CD4-positive, alpha-beta T cell treated with Interleukin-15 for 4 hours (primary cell): ENCODE measurements around the gene ADGRG1.
"Not testable (repeated sequence)": the region's sequence is repeated elsewhere in the genome, so short reads cannot be mapped to it uniquely, and the experiment has no call there.

ENCODE experiments used
- DNase-seq: peaks from one replicate; pipeline ENCODE4 v3.0.0-alpha.2; 2020; ENCODE audit warnings: low spot score

The ADGRG1 gene

DNA sequence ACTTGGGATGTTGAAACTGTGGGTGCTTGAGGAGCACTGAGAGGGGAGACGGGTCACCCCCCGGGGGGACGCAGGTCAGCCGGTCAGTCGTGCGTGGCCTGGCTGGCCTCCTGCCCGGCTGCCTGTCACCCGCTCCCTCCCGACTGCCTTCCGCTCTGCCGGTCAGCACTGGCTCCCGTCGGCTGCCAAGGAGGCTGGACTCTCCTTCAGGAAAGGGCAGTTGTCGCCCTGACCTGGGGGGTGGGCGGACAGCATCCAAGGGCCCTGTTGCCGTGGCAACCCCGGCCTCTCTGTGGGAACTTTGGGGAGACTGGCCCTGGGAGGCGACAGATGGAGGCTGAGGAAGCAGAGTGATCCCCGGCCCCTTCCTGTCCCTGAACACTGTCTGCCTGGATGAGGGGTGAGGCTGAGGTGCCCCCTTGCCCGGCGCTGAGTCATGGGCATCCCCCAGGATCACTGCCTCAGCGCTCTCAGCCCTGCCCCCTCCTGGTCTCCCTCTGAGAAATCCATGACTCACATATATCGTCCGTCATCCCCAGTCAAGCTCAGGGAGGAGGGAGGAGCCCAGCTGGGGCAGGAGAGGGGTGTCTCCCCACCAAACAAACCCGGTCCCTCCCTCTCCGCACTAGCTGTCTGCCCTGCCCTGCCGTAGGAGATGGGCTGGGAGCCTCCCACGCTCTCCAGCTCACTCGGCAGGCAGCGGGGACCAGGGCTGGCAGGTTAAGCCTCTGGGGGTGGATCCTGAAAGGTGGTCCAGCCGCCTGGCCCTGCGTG, at the start of gene ADGRG1:
TSS of gene ADGRG1 (plus strand) at position 623 of the 774 bp plus-strand sequence. CDS start 21,658 bp downstream, outside the sequence.
- peak; percentile 61 for DNase-seq

DNA sequence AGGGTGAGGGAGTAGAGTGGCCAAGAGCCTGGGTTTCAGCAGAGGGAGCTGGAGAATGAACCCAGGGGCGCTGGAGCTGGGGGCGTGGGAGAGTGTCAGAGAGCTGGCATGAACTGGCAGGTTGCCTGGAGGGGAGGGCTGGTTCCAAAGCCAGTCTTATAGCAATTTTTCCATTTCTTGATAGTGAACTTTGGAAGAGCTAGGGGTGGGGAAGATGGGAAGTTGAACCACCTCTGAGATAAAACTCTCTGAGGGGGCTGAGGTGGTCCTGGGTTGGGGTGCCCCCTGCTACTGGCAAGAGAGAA, 49.1 kb upstream of the ADGRG1 start:
- no peak for DNase-seq

DNA sequence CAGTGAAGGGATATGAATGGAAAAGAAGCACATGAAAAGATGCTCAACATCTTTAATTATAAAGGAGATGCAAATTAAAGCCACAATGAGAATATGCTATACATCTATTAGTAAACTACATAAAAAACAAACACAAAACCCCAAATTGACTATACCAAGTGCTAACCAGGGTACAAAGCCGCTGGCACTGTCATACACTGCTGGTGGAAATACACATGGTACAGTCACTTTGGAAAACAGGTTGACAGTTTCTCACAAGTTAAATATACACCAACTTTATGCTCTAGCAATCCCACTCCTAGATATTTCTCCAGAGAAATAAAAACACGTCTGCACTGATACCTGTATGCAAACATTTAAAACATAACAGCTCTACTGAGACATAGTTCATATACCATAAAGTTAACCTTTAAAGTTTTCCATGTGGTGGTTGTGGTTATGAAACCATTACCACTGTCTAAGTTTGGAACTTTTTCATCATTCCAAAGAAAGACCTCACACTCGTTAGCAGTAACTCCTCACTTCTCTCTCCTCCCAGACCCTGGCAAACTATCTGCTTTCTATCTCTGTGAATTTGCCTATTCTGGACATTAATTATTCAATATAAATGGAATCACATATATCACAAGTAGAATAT, 43.3 kb upstream of the ADGRG1 start:
- no peak for DNase-seq

DNA sequence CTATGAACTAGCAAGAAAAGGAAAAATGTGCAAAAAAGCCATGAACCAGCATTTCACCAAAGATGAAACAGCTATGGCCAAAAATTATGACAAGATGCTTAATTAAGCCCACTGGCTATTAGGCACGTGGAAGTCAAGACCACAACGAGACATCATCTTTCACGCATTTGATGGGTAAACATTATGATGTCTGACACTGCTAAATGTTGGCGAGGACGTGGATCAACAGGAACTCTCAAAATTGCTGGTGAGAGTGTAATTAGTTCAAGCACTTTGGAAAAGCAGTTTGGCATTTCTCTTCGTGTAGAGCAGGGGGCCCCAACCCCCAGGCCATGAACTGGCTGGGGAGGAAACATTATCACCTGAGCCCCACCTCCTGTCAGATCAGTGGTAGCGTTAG, 39.6 kb upstream of the ADGRG1 start:
- DNase-seq, result no peak

DNA sequence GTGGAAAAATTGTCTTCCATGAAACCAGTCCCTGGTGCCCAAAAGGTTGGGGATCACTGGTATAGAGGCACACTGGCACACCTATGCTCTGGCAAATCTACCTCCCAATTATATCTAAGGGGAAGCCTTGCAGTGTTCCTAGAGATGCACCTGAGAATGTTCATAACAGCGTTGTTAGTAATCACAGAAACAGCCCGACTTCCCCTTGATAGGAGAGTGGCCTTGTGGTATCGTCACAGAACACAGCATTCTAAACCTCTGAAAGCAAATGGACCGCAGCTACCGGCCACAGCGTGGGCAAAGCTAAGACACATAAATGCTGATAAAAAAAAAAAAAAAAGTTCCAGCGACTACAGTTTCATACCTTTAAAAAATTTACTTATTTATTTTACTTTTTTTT, 39.1 kb upstream of the ADGRG1 start:
- peak; percentile 20 for DNase-seq

DNA sequence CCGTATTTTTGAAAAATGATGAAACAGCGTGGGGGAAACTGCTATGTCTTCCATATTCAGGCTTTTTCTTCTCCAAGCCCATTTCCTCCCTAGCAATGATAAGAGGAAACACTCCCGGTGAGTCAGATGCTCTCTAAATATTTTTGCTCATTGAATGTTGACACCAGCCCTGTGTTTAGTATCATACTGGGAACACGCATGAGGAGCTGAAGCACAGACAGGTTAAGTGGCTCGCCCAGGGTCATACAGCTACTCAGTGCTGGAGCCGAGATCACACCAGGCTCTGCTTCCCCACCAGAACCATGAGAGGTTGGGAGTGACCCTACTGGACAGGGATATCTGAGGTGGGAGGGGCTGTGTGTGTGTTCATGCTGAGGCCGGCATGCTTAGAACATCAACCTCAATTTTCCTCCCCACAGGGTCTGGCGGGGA, 37.8 kb upstream of the ADGRG1 start:
- no peak for DNase-seq

DNA sequence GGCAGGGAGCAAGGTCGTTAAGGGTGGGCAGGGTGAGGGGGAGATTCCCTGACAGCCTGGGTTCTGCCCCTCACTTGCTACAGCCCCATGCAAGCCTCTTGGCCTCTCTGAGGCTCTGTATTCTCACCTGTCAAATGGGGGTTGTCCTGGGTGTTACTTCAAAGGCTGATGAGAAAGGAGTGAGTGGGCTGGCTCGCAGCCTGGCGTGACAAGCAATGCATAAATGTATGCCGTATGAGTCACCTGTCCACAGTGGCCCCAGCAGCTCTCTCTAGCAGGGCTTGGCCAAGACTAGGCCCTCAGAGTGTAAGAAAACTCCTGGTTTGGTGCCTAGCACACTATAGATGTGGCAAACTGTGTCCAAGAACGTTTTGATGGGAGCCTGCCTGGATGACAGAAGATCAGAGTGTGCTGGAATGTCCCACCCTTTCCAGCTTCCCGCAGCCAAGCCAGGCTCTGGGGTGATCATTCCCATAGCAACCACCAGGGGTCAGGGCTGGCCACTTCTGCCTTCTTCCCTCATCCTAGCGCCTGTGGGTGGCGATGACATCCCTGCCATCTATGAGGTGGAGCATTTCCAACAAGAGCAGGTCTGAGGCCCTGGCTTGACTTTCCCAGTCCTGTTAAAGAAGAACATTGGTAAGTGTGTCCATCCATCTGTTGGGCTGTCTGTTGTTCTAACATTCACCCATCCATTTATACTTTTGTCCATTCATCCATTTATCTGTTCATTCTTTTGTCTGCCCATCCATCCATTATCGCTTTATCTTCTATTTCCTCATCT, 37.2 kb upstream of the ADGRG1 start:
- peak; percentile 59 for DNase-seq

DNA sequence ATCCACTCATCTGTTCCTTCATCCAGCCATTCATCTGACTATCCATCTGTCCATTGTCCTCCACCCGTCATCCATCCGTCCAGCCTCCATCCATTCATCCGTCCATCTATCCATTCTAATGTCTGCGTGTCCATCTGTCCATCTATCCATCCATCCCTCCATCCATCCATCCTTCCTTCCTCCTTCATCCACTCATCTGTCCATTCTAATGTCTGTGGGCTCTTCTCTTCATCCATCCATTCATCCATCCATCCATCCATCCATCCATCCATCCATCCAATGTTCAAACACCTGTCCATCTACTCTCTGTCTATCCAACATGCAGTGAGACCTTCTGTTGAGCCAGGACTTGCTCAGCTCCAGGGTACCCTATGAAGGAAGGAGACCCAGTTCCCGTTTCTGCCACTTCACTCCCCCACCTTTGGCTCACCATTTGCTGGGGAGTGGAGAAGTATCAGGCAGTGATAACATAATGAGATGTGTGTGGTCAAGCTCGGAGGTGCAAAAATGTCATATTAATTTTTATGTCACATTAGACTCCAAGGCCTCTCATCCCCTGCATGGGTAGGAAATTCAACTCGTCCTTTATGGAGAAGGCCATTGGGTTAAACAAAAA, 36.5 kb upstream of the ADGRG1 start:
- no peak for DNase-seq

DNA sequence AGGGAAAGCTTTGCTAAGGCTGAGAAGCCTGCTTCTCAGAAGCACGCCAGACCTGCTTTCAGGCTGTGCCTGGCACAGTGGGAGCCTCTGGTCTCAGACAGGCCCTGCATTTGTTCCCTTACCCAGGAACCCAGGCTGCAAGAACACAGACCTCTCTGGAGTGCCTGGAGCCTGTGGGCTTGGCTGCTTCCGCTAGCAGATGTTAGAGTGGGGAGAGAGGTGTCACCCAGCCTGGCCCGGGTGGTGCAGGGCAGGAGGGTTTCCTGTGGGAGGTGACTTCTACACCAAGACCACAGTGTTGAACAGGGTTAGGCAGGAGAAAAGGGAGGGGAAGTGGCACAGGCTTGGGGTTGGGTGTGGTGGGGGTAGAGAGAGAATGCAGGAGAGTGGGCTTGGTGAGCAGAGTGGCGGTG, 35.8 kb upstream of the ADGRG1 start:
- DNase-seq, result peak; percentile 78

DNA sequence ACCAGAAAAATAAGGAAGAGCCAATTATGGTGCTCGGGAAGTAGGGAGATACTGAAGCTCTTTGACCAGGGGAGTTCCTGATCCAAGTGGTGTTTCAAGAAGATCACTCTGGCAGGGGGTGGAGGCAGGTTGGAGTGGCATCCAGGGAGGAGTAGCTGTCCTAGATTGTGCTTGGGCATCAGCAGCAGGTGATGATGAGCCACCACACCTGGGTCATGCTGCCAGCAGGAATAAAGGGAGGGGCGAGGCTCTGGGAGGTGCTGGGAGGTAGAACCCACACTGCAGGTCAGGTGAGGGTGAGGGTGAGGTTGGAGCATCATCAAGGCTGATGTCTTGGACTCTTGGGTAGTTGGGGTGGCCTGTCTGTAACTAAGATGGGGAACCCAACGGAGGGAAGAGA, 35.4 kb upstream of the ADGRG1 start:
- no peak for DNase-seq

DNA sequence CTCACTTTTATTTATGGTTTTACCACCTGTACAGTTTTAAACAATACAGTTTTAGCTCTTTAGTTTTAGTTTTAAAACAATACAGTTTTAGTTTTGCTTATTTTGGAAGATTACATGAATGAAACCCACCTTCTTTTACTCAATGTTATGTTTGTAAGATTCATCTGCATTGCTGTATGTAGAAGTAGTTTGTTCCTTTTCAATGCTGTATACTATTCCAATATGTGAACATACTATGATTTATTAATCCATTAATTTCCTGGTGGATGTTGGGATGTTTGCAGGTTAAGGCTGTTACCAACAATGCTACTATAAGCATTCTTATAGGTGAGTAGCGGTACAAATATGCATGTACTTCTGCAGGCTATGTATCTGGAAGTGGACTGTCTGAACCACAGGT, 34.4 kb upstream of the ADGRG1 start:
- DNase-seq, result no peak

DNA sequence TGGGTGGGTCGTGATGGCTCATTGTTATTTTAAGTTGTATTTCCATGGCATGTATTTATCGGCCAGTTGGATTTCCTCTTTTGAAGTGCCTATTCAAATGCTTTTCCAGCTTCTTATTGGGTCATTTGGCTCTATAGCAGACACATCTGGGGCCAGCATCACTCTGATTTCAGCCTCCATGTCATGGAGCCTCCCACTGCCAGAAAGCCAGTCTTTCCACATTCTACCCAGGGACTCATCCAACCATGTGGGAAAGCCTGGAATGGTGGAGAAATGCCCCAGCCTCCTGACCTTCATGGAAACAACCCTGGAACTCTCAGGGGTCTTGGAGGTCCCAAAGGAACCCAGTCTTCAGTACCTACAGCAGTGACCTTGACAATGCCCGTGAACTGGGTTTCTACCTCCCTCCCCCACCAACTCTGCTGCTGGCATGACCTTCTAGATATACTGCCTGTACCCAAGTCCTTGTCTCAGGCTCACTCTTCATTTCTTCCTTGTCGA, 33.8 kb upstream of the ADGRG1 start:
- no peak for DNase-seq

DNA sequence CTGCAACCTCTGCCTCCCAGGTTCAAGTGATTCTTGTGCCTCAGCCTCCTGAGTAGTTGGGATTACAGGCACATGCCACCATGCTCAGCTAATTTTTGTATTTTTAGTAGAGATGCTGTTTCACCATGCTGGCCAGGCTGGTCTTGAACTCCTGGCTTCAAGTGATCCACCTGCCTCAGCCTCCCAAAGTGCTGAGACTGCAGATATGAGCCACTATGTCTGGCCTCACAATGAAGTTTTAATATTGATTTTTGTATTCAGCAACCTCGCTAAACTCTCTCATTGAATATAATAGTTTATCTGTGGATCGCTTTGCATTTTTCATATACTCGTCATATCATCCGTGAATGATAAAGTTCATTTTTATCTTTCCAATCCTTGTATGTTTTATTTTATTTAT, 32.2 kb upstream of the ADGRG1 start:
- DNase-seq, result not testable (repeated sequence)

DNA sequence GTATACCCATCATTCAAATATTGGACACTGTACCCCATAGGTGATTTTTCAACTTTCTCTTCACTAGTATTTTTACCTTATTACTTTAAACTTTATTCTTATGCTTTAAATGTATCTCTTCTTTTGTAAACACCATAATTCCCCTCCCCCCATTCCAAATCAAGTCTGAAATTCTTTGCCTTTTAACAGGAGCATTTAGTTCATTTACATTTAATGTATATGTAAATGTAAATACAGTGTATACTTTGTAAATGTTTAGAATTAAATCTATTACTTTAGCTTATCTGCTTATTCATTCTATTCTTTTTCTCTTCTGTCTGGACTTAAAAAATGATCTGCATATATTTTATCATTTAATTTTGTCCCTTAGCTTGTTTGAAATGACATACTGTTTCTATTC, 30.0 kb upstream of the ADGRG1 start:
- DNase-seq, result no peak

DNA sequence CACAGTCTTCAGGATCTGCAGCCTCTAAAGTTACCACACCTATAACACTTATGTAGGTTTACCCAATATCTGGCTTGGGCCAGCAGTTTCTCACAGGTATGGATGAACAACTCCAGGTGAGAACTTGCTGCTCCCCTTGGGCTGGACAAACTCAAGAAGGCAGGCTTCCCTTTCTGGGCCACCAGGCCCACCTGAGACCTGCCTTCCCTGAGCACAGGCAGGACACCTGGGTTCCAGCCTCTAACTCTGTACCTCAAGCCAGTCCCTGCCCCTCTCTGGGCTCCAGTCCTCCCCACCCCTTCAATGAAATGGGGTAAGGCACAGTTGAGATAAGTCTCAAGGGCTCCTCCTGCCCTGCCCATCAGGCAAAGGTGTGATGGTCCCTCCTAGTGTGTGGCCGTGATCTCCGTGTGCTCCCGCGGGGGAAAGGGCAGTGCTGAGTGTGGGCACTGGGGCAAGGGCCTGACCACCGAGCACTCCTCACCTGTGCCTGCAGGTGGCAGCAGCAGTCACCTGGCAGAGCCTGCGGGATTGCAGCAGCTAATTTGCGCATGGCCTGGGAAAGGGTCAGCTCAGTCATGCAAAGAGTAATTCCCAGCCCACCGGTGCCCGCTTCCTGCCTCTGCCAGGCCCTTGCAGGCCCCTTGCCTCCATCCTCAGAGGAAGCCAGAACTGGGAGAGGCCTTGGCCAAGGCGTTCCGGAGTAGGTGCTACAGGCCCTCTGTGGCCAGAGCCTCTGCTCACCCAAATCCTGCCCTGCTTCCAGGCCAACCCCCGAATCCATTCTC, 28.2 kb upstream of the ADGRG1 start:
- peak; percentile 23 for DNase-seq

DNA sequence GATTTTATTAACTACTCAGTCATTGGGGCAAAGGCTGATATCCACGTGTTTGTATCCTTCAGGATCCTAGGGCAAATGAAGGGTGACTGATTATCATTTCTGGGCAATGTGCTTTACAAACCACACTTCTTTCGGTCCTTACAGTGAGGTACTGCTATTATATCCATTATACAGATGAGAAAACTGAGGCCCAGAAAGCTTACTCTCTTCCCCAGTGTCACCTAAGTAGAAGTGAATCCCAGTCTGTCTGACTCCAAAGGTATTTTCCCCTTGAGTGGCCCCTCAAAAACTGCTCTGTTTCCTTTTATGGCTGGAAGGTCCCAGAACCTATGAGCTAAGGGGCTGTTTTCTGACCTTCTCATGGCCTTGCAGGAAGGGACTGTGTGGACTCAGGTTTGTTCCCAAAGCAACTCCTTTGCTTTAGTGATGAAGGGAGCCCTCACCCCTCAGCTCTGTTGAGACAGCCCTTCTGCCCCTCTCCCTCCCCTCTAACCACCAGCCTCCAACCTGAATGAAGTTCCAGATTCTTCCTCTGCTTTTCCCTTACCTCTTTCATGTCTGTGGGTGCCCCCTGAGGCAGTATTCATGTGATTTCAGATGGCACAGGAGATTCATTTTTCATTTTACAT, 27.4 kb upstream of the ADGRG1 start:
- no peak for DNase-seq

DNA sequence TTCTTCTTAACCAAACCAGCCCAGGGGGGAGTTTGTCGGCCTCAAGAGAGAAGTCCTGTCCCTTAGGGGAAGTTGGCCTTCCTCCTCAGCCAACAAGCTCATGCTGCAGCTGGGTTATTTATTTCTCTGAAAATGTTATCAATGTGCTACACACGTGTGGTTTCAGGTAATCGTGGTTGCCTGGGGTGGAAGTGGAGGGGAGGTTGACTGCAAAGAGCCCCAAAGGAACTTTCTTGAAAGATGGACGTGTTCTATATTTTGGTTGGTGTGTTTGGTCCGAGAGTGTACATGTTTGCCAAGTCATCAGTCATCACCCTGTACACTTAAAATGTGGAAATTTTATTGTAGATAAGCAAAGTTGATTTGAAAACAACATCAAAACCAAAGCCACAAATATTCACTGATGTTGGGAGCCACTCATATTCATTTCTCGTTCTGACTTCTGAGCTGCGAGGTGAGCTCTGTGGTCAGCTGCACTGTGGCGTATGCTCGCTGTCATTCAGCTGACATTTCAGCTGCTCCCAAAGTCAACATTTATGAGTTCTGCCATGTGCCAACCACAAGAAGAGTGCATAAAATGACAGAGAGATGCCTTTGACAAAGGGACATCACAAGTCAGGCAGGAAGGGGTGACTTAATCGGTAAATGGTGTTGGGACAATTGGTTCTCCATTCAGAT, 26.5 kb upstream of the ADGRG1 start:
- peak; percentile 64 for DNase-seq

DNA sequence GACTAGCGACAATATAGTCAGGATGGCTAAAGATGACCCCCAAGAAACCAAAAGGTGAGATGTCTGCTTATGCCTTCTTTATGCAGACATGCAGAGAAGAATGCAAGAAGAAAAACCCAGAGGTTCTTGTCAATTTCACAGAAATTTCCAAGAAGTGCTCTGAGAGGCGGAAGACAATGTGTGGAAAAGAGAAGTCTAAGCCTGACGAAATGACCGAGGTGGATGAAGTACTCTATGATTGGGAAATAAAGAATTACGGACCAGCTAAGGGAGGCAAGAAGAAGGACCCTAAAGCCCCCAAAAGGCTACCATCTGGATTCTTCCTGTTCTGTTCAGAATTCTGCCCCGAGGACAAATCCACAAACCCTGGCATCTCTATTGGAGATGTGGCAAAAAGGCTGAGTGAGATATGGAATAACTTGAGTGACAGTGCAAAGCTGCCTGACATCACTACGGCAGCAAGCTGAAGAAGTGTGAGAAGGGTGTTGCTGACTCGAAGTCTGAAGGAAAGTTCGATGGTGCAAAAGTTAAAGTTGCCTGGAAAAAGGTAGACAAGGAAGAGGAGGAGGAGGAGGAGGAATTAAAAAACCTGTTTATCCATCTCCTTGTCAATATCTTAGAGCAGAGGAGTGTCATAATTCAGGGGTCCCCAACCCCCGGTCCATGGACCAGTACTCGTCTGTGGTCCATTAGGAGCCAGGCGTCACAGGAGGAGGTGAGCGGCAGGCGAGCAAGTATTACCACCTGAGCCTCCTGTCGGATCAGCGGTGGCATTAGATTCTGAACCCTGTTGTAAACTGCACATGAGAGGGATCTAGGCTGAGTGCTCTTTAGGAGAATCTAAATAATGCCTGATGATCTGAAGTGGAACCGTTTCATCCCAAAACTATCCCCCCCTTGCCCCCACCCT, 25.1 kb upstream of the ADGRG1 start:
- DNase-seq, result no peak

DNA sequence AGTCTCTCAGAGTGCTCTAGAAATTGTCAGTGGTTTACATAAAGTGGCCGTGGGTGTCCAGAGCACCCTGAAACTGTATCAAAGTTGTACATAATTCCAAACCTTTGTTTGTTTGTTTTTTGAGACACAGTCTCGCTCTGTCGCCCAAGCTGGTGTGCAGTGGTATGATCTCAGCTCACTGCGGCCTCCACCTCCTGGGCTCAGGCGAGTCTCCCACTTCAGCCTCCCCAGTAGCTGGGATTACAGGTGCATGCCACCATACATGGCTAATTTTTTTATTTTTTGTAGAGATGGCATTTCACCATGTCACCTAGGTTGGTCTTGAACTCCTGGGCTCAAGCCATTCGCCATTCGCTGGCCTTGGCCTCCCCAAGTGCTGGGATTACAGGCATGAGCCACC, 24.3 kb upstream of the ADGRG1 start:
- no peak for DNase-seq
